NCI-H1694 (cell line): ENCODE data around the gene OPN1MW3.
"Not testable (repeated sequence)": the region's sequence is repeated elsewhere in the genome, so short reads cannot be mapped to it uniquely, and the experiment has no call there.

Experiments
- DNase-seq: peaks from one replicate; lab custom pipeline; 2025; lab: John Stamatoyannopoulos, UW

The OPN1MW3 gene

DNA sequence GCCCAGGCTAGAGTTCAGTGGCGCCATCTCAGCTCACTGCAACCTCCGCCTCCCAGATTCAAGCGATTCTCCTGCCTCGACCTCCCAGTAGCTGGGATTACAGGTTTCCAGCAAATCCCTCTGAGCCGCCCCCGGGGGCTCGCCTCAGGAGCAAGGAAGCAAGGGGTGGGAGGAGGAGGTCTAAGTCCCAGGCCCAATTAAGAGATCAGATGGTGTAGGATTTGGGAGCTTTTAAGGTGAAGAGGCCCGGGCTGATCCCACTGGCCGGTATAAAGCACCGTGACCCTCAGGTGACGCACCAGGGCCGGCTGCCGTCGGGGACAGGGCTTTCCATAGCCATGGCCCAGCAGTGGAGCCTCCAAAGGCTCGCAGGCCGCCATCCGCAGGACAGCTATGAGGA is at the start of gene OPN1MW3:
Gene OPN1MW3, plus strand, starts transcription at position 301 of the 400 bp plus-strand sequence. Its CDS starts 38 bp downstream, at position 339.
- DNase-seq, result not testable (repeated sequence)

DNA sequence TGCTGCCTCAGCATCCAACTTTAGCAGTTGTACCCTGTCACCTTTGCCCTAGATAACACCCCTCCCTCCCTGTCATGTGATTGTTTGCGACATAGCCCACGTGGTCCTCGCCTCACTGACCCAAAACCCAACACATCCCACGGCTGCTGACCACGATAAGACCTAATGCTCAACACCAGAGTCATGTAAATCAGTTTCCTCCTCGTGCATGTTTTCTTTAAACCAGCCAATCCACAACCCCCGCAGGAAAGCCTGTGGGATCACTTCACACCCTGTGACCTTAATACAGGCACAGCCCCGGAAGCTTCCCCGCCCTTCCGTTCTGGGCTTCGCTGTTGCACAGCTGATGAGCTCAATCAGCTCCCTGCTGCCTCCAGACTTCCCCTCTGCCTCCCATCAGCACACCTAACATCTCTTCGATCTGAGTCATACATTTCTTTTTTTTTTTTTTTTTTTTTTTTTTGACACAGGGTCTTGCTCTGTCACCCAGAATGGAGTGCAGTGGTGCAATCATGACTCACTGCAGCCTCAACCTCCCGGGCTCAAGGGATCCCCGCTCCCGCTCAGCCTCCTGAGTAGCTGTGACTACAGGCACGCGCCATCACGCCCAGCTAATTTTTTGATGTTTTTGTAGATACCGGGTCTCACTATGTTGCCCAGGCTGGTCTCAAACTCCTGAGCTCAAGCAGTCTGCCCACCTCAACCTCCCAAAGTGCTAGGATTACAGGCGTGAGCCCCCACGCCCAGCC is 47.5 kb upstream of the OPN1MW3 start:
- DNase-seq, result not testable (repeated sequence)

DNA sequence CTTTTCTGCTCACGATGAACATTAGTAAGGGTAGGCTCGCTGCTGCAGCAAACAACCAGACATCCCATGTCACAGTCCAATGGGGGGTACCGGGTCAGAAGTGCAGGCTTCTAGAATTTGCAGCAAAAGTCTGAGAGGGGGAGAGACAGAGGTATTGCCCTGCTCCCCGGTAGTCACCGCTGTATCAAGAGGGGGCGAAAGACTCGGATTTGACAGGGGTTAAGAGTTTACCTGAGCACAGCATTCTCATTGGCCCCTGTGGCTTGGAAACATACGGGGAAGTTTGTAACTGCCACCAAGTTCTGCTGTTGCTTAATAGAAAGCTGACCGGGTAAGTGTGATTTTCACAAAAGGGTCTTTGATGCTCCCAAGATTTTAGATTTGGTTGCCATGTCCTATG is 46.3 kb upstream of the OPN1MW3 start:
- not testable (repeated sequence) for DNase-seq

DNA sequence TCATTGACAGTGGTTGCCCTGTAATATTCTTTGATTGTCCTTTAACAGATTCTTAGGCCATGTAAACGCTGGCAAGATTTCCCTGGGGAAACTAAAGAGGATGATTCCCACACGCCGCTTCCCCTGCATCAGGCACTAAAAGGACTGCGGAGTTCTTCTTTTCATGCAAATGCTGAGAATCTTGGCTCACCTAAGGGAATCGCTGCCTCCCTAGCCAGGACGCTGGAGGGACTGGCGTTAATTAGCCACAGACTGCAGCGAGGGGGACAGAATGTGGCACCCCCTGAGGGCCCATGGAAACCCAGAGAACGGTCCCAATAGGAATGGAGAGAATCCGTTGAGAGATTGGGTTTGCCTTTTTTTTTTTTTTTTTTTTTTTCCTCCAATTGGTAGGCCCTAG is 45.9 kb upstream of the OPN1MW3 start:
- DNase-seq, result not testable (repeated sequence)

DNA sequence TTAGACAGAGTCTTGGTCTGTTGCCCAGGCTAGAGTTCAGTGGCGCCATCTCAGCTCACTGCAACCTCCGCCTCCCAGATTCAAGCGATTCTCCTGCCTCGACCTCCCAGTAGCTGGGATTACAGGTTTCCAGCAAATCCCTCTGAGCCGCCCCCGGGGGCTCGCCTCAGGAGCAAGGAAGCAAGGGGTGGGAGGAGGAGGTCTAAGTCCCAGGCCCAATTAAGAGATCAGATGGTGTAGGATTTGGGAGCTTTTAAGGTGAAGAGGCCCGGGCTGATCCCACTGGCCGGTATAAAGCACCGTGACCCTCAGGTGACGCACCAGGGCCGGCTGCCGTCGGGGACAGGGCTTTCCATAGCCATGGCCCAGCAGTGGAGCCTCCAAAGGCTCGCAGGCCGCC is 37.9 kb upstream of the OPN1MW3 start, which contains the start of gene OPN1MW2:
Gene OPN1MW2, plus strand, starts transcription at position 301 of the 400 bp plus-strand sequence. Its CDS starts 60 bp downstream, at position 361.
- DNase-seq, result not testable (repeated sequence)

DNA sequence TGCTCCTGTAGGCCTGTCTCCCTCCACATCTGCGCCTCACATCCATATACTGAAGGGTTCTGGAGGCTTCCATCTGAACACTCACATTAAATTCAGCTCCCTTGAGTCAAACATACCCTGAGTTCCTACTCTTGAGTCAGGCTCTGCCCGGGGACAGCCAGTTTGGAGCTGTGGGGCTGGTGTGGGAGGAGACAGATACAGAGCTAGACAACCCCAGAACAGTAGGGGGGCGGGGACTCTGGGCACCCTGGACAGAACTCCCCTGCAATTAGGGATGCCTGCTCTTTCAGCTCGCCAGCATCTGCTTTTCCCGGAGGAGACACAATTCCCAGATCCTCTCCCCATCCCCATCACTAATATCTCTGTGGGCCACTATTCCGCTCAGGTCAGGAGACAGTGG is 32.1 kb upstream of the OPN1MW3 start:
- DNase-seq, result not testable (repeated sequence)

DNA sequence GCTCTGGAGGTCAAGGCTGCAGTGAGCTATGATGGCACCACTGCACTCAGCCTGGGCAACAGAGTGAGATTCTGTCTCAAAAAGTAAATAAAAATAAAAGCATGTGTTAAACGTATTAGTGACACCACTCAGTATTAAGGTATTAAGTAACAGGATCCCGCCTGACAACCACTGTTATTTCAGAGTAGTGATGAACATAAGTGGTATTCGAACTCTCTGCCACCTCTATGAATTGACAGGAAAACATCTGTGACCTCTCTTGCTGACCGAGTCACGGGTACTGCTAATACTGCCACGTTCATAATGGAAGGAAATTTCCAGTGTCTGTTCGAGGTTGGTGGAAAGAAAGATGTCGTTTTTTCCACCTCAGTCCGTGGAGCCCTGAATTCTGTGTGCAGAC is 30.7 kb upstream of the OPN1MW3 start:
- not testable (repeated sequence) for DNase-seq

DNA sequence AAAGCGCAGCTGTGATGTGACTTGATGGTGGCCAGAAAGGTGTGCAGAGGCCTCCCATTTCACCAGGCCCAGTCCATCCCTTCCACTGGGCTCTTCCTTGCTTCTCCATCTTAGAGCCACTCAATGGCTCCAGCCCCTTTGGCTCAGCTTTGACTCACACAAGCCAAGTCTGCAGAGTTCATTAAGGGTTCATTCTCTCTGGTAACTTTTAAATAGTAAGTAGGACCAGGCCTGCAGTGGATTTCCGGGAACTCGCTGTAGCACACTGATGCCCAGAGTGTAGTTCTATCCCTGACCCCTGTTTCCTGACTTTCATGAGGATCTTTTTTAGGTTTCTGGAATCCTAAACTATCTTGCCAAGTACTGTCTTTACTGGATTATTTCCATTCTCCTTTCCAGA is 25.9 kb upstream of the OPN1MW3 start:
- not testable (repeated sequence) for DNase-seq

DNA sequence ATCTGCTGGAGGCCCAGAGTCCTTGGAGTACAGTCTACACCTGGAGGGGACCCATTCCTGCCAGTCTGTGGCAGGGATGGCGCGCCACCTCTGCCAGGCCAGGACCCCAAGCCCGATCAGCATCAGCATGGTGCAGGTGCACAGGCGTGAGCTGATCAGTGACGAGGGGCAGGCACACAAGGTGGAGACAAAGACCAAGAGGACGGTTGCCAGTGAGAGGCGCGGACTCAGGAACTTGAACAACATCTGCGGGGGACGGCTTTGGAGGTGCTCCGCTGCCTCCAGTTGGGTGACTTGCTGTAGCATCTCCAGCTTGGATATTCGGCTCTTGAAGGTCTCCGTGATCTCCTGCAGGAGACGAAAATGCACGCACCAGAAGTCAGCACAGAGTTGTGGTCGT is 23.8 kb upstream of the OPN1MW3 start:
- not testable (repeated sequence) for DNase-seq

DNA sequence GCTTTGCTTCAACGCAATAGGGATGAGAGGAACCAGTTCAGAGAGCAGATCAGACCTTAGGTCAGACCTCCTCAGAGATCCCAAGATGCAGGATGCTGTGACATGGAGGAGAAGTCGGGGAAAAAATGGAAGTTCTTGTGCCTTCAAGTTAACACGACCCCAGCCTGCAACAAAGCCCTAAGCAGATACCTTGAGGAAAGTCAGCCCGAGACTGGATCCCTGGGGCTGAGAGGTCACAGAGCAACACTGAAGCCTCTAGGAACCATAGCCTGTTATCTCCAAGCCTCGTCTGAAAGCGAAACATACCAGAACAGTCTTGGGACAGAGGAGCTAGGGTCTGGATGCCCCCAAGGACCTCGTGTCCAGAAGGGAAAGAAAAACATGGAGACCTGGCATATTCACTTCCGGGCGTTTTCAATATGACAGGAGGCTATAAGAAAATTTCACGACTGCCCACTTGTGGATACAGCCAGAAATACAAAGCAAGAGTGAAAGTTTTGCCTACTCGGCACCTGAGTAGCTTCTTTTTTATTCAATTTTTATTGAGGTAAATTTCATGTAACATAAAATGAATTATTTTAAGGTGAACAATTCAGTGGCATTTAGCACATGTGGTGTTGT is 18.3 kb upstream of the OPN1MW3 start:
- not testable (repeated sequence) for DNase-seq

DNA sequence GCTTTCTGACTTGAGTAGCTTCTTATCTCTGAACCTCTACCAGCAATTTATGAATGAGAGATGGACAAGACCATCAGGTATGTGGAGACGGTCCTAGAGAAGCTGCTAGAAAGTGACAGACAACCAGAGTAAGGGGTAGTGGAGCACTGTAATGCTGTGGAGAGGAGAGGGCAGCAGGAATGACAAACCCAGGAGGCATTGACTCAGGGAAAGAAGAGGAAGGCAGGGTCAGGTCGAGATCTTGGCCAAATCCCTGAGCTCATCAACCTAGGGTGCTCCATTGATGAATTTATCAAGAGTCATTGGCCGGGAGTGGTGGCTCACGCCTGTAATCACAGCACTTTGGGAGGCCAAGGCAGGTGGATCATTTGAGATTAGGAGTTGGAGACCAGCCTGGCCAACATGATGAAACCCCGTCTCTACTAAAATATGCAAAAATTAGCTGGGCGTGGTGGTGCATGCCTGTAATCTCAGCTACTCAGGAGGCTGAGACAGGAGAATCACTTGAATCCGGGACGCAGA is 17.3 kb upstream of the OPN1MW3 start:
- DNase-seq, result not testable (repeated sequence)

DNA sequence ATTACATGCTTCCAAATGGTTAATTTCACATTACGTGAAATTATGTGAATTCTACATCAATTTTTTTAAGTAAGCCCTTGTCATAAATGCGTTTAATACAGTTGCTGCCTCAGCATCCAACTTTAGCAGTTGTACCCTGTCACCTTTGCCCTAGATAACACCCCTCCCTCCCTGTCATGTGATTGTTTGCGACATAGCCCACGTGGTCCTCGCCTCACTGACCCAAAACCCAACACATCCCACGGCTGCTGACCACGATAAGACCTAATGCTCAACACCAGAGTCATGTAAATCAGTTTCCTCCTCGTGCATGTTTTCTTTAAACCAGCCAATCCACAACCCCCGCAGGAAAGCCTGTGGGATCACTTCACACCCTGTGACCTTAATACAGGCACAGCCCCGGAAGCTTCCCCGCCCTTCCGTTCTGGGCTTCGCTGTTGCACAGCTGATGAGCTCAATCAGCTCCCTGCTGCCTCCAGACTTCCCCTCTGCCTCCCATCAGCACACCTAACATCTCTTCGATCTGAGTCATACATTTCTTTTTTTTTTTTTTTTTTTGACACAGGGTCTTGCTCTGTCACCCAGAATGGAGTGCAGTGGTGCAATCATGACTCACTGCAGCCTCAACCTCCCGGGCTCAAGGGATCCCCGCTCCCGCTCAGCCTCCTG is 9.9 kb upstream of the OPN1MW3 start:
- DNase-seq, result not testable (repeated sequence)

DNA sequence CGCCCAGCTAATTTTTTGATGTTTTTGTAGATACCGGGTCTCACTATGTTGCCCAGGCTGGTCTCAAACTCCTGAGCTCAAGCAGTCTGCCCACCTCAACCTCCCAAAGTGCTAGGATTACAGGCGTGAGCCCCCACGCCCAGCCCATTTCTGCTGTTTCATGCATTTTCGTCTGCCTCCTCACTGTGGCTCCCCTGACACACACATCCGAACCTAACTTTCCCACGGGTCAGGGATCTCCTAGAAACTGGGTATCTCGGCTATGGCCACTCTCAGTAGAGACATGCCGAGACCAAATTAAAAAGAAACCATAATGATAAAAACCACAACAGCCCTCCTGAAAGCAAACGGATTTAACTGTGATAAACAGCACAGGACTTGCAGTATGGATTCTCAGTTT is 9.3 kb upstream of the OPN1MW3 start:
- DNase-seq, result not testable (repeated sequence)

DNA sequence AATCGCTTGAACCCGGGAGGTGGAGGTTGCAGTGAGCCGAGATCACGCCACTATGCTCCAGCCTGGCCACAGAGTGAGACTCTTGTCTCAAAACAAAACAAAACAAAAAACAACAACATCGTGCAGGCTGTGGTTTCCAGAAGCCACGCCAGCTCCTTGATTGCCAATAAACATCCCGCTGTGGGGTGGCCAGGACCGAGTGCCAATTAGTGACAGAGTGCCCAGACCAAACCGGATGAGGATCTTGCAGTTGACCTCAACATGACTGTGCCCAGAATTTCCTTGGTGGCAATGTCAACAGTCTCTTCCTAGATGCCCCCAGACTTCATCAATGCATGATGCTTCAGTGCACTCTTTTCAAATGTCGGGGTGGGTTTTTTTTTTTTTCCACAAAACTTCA is 1.3 kb downstream of the OPN1MW3 start:
- not testable (repeated sequence) for DNase-seq

DNA sequence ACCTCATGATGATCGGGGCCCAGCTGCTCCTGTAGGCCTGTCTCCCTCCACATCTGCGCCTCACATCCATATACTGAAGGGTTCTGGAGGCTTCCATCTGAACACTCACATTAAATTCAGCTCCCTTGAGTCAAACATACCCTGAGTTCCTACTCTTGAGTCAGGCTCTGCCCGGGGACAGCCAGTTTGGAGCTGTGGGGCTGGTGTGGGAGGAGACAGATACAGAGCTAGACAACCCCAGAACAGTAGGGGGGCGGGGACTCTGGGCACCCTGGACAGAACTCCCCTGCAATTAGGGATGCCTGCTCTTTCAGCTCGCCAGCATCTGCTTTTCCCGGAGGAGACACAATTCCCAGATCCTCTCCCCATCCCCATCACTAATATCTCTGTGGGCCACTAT is 5.7 kb downstream of the OPN1MW3 start:
- not testable (repeated sequence) for DNase-seq

DNA sequence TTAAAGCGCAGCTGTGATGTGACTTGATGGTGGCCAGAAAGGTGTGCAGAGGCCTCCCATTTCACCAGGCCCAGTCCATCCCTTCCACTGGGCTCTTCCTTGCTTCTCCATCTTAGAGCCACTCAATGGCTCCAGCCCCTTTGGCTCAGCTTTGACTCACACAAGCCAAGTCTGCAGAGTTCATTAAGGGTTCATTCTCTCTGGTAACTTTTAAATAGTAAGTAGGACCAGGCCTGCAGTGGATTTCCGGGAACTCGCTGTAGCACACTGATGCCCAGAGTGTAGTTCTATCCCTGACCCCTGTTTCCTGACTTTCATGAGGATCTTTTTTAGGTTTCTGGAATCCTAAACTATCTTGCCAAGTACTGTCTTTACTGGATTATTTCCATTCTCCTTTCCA is 11.9 kb downstream of the OPN1MW3 start:
- DNase-seq, result not testable (repeated sequence)

DNA sequence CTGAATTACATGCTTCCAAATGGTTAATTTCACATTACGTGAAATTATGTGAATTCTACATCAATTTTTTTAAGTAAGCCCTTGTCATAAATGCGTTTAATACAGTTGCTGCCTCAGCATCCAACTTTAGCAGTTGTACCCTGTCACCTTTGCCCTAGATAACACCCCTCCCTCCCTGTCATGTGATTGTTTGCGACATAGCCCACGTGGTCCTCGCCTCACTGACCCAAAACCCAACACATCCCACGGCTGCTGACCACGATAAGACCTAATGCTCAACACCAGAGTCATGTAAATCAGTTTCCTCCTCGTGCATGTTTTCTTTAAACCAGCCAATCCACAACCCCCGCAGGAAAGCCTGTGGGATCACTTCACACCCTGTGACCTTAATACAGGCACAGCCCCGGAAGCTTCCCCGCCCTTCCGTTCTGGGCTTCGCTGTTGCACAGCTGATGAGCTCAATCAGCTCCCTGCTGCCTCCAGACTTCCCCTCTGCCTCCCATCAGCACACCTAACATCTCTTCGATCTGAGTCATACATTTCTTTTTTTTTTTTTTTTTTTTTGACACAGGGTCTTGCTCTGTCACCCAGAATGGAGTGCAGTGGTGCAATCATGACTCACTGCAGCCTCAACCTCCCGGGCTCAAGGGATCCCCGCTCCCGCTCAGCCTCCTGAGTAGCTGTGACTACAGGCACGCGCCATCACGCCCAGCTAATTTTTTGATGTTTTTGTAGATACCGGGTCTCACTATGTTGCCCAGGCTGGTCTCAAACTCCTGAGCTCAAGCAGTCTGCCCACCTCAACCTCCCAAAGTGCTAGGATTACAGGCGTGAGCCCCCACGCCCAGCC is 27.3 kb downstream of the OPN1MW3 start:
- not testable (repeated sequence) for DNase-seq

DNA sequence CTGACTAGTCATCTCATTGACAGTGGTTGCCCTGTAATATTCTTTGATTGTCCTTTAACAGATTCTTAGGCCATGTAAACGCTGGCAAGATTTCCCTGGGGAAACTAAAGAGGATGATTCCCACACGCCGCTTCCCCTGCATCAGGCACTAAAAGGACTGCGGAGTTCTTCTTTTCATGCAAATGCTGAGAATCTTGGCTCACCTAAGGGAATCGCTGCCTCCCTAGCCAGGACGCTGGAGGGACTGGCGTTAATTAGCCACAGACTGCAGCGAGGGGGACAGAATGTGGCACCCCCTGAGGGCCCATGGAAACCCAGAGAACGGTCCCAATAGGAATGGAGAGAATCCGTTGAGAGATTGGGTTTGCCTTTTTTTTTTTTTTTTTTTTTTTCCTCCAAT is 29.0 kb downstream of the OPN1MW3 start:
- DNase-seq, result not testable (repeated sequence)

DNA sequence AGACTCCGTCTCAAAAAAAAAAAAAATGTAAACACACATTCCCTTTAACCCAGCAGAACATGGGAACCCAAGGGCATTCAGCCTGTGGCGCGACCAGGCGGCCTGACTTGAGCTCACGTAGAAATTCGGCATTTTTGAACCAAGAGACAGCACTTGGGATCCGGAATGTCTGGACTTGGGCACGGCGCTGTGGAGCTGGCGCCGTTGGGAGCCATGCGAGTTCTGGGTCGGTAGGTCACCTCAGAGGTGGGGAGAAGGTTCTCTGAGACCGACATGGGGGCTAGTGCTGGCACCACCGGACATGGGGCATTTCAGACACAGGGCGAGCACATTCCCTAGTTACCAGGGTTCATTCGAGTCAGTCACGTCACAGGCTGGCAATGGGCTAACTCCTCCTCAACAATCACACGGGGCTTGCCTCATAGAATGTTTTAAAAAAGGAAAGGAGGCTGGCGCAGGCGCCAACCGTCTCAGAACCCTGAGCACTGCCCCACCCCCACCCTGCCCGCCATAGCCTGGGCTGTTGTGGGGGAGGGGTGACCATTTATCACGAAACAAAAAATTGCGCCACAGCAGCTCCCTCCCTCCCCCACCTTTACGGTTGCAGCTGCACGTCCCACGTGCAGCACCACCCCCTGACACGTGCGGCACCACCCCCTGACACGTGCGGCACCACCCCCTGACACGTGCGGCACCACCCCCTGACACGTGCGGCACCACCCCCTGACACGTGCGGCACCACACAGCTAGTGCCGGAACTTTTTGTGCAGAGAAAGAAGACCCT is 37.6 kb downstream of the OPN1MW3 start, which contains the start of gene TEX28:
Gene TEX28, minus strand, starts transcription at position 334 of the 784 bp plus-strand sequence. CDS start 3,007 bp downstream, outside the sequence.
- DNase-seq, result no peak

DNA sequence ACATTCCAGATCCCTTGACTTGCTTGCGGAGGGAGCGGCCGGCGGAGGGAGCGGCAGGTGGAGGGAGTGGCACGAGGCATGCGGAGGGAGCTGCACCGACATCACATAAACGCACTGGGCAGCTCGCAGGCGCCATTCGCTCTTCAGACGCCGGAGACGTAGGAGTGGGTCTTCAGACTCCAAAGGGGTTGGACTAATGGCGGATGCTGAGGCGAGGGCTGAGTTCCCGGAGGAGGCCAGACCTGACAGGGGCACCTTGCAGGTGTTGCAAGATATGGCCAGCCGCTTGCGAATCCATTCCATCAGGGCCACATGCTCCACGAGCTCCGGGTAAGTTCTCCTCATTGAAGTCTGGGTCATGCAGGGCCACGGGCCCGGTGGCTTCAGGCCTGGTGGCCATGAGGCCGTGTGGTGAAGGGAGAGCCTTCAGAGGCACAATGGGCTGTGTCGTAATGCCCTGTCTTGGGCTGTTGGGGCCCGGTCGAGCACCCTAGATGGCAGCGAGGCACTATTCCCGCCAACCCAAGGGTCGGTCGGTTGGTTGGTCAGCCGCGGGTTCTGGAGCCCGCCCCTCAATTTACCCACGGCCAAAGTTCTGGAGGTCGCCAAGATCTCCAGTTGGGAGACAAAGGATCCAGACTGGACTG is 38.4 kb downstream of the OPN1MW3 start, which contains the start of gene TKTL1:
Gene TKTL1, plus strand, starts transcription at position 132 of the 647 bp plus-strand sequence. Its CDS starts 65 bp downstream, at position 197.
- no peak for DNase-seq
